SK-N-SH (cell line): Measurements from ENCODE around the gene MRPL1. TPM values are rescaled to one million over a fixed set of nuclear protein-coding genes. Genes with fewer than 3 reads are reported as not detected.

Experiments used
- CTCF ChIA-PET: fragments of 300-600, 350-600 bp; formaldehyde crosslinking; extraction: SDS; loops from one replicate; lab custom pipeline; 2021; lab: Yijun Ruan, JAX
- POLR2A ChIA-PET: fragments of 350-600 bp; sonication (Branson Sonifier 250); formaldehyde crosslinking; extraction: SDS; loops from one replicate; lab custom pipeline; 2020; ENCODE audit warnings: antibody characterized with exemption, inconsistent platforms; lab: Yijun Ruan, JAX
- DNase-seq: peaks from one replicate; pipeline ENCODE4 v3.0.0; 2012
- H2AFZ ChIP-seq: fragments of 200-600 bp; sonication (generic); 2 replicates; pipeline ENCODE4 v1.8.1; 2016; ENCODE audit warnings: antibody characterized with exemption, mild to moderate bottlenecking, low read depth
- H3F3A ChIP-seq: fragments of 200-600 bp; sonication (generic); replicated peaks from 2 replicates; pipeline ENCODE3; 2016; ENCODE audit warnings: antibody characterized with exemption, mild to moderate bottlenecking; ENCODE audit not compliant: insufficient read depth
- H3K27ac ChIP-seq, 2 experiments: fragments of 200-500 bp in 1 of 2; fragments of 200-600 bp in 1 of 2; sonication (Bioruptor generic) in 1 of 2; sonication (generic), shearing (Covaris generic) in 1 of 2; 2 replicates each; pipeline versions ENCODE4 v1.5.1 to v1.6.1; 2014 to 2016; ENCODE audit warnings: low read depth in 2 of 2, inconsistent platforms in 1 of 2, low read length in 1 of 2, mild to moderate bottlenecking in 1 of 2, mixed read lengths in 1 of 2
- H3K27me3 ChIP-seq: fragments of 200-600 bp; sonication (generic), shearing (Covaris generic); 2 replicates; pipeline ENCODE4 v1.6.1; 2016; ENCODE audit warnings: mixed run types; ENCODE audit not compliant: insufficient read depth
- H3K36me3 ChIP-seq, 2 experiments: fragments of 200-500 bp in 1 of 2; fragments of 200-600 bp in 1 of 2; sonication (Bioruptor generic) in 1 of 2; sonication (generic) in 1 of 2; replicated peaks in 1 of 2; 2 replicates each; pipeline versions ENCODE3 to v1.5.1; 2014 to 2016; ENCODE audit warnings: low read length in 1 of 2, mild to moderate bottlenecking in 1 of 2; ENCODE audit not compliant: insufficient read depth in 2 of 2, control insufficient read depth in 1 of 2
- H3K4me1 ChIP-seq, 2 experiments: fragments of 200-500 bp in 1 of 2; fragments of 200-600 bp in 1 of 2; sonication (Bioruptor generic) in 1 of 2; sonication (generic), shearing (Covaris generic) in 1 of 2; 2 replicates each; pipeline versions ENCODE4 v1.5.1 to v1.6.1; 2014 to 2016; ENCODE audit warnings: low read depth in 1 of 2, low read length in 1 of 2, mixed run types in 1 of 2; ENCODE audit not compliant: insufficient read depth in 2 of 2, control insufficient read depth in 1 of 2
- H3K4me2 ChIP-seq: fragments of 200-600 bp; sonication (generic), shearing (Covaris generic); 2 replicates; pipeline ENCODE4 v1.6.1; 2017; ENCODE audit warnings: mixed run types
- H3K4me3 ChIP-seq, 2 experiments: fragments of 200-500 bp in 1 of 2; fragments of 200-600 bp in 1 of 2; sonication (Bioruptor generic) in 1 of 2; sonication (generic), shearing (Covaris generic) in 1 of 2; 2 replicates each; pipeline versions ENCODE4 v1.5.1 to v1.8.1; 2014 to 2016; ENCODE audit warnings: low read depth in 2 of 2, inconsistent platforms in 1 of 2, low read length in 1 of 2, mild to moderate bottlenecking in 1 of 2, mixed read lengths in 1 of 2, moderate library complexity in 1 of 2
- H3K79me2 ChIP-seq: fragments of 200-600 bp; sonication (generic); 2 replicates; pipeline ENCODE4 v1.8.1; 2017; ENCODE audit warnings: mild to moderate bottlenecking; ENCODE audit not compliant: insufficient read depth
- H3K9ac ChIP-seq: fragments of 200-600 bp; sonication (generic); 2 replicates; pipeline ENCODE4 v1.6.1; 2017; ENCODE audit warnings: mixed run types
- H3K9me2 ChIP-seq: fragments of 200-600 bp; sonication (generic); 2 replicates; pipeline ENCODE4 v1.6.1; 2017; ENCODE audit warnings: mixed run types
- H3K9me3 ChIP-seq: fragments of 200-600 bp; sonication (generic); 2 replicates; pipeline ENCODE4 v1.6.1; 2017; ENCODE audit warnings: mixed run types, mild to moderate bottlenecking, moderate library complexity
- H4K20me1 ChIP-seq: fragments of 200-600 bp; sonication (generic); 2 replicates; pipeline ENCODE4 v1.6.1; 2017; ENCODE audit warnings: mild to moderate bottlenecking, mixed run types; ENCODE audit not compliant: insufficient read depth
- CHD2 ChIP-seq: fragments of 150-350 bp; IDR thresholded peaks from 2 replicates; pipeline ENCODE4 v1.6.1; 2018; ENCODE audit warnings: low read length; ENCODE audit not compliant: partially characterized antibody
- ELF1 ChIP-seq: IDR thresholded peaks from 2 replicates; pipeline ENCODE4 v1.4.0; 2012
- EP300 ChIP-seq, 2 experiments: IDR thresholded peaks; 2 replicates each; pipeline versions ENCODE4 v1.4.0 to v1.6.1; 2012; ENCODE audit warnings: borderline replicate concordance in 1 of 2, low read depth in 1 of 2, low read length in 1 of 2
- FOXJ3 ChIP-seq: sonication (generic); formaldehyde crosslinking; IDR thresholded peaks from 2 replicates; pipeline ENCODE4 v1.5.1; 2020; ENCODE audit warnings: mild to moderate bottlenecking, missing genetic modification reagents
- JUND ChIP-seq: IDR thresholded peaks from 2 replicates; pipeline ENCODE4 v1.4.0; 2012
- MXI1 ChIP-seq: IDR thresholded peaks from 2 replicates; pipeline ENCODE4 v1.6.1; 2012; ENCODE audit warnings: mild to moderate bottlenecking, low read depth, low read length, improper control_type of control experiment
- NFIC ChIP-seq: IDR thresholded peaks from 2 replicates; pipeline ENCODE4 v1.4.0; 2012; ENCODE audit warnings: borderline replicate concordance
- NRF1 ChIP-seq: IDR thresholded peaks from 2 replicates; pipeline ENCODE4 v1.6.1; 2012; ENCODE audit warnings: low read depth, mild to moderate bottlenecking, low read length
- POLR2AphosphoS5 ChIP-seq: IDR thresholded peaks from 2 replicates; pipeline ENCODE4 v1.6.1; 2012; ENCODE audit warnings: low read depth, low read length
- RFX5 ChIP-seq: IDR thresholded peaks from 2 replicates; pipeline ENCODE4 v1.6.1; 2012; ENCODE audit warnings: mild to moderate bottlenecking, improper control_type of control experiment, low read length
- RXRA ChIP-seq: IDR thresholded peaks from 2 replicates; pipeline ENCODE4 v1.4.0; 2012; ENCODE audit warnings: low read depth, mild to moderate bottlenecking, borderline replicate concordance
- TAF1 ChIP-seq: IDR thresholded peaks from 2 replicates; pipeline ENCODE4 v1.6.1; 2012; ENCODE audit warnings: low read depth, mild to moderate bottlenecking, low read length, moderate library complexity, borderline replicate concordance
- YY1 ChIP-seq: IDR thresholded peaks from 2 replicates; pipeline ENCODE4 v1.4.0; 2012; ENCODE audit warnings: low read depth, mild to moderate bottlenecking
- WGBS: methylation state at CpG from one replicate; pipeline ENCODE4 v1.1.6; 2017; ENCODE audit warnings: low lambda C conversion rate; 5-methylcytosine and 5-hydroxymethylcytosine counted together
- polyA plus RNA-seq, 3 experiments: library from polyadenylated mRNA; depleted of rRNA; stranded (reverse); fragments of >200 nt; gene quantifications; 2 replicates each; pipeline ENCODE4 v1.2.3, GENCODE V29; 2012
- TF ChIP-seq, protein P1 (sequence below): IDR thresholded peaks from 2 replicates; pipeline ENCODE4; 2012
- TF ChIP-seq, protein P2 (sequence below): fragments of 200-600 bp; sonication (generic); IDR thresholded peaks from 2 replicates; pipeline ENCODE4 v1.6.1; 2017; ENCODE audit warnings: antibody characterized with exemption, mild to moderate bottlenecking, moderate library complexity
- TF ChIP-seq, protein P3 (sequence below): IDR thresholded peaks from 2 replicates; pipeline ENCODE4 v1.6.1; 2012; ENCODE audit warnings: mild to moderate bottlenecking, low read depth, low read length, moderate library complexity
- TF ChIP-seq, protein P4 (sequence below): fragments of 150-350 bp; IDR thresholded peaks from 2 replicates; pipeline ENCODE4 v1.6.1; 2016; ENCODE audit warnings: mild to moderate bottlenecking, low read depth, low read length
- TF ChIP-seq, protein P5 (sequence below): IDR thresholded peaks from 2 replicates; pipeline ENCODE4 v1.4.0; 2012; ENCODE audit warnings: low read depth, borderline replicate concordance

The MRPL1 gene
- polyA plus RNA-seq, 1 of the 3 experiments (the other 2 are of a cell fraction) = 11.0 TPM

- Histone ChIP-seq H3K27ac (no peak overlapping the region), H3K4me3 (no peak overlapping the region), H2AFZ (no peak overlapping the region), H3K9me2 (no peaks in the 10 kb centered on the region), H3K4me2 (no peak overlapping the region), H3K9ac (no peak overlapping the region), H3K9me3 (no peaks in the 10 kb centered on the region; the same call in 1 of the 2 replicates), H3K36me3 (peaks cover 9 to 26% of the 10 kb centered on the region in 2 experiments), H3K4me1 (peaks cover 0 to 27% of the 10 kb centered on the region in 2 experiments; a peak in 3 of 4 replicates), H3K27me3 (no peaks in the 10 kb centered on the region), H3K79me2 (no peaks in the 10 kb centered on the region), H4K20me1 (no peaks in the 10 kb centered on the region), H3F3A (peaks cover 24% of the 10 kb centered on the region)
- no peak for TF ChIP-seq CHD2
- TF ChIP-seq ELF1 = no peak
- TF ChIP-seq POLR2AphosphoS5 = no peak
- no peak for TF ChIP-seq NFIC
- TF ChIP-seq RXRA = no peak
- no peak for TF ChIP-seq RFX5
- TF ChIP-seq, protein P1, sequence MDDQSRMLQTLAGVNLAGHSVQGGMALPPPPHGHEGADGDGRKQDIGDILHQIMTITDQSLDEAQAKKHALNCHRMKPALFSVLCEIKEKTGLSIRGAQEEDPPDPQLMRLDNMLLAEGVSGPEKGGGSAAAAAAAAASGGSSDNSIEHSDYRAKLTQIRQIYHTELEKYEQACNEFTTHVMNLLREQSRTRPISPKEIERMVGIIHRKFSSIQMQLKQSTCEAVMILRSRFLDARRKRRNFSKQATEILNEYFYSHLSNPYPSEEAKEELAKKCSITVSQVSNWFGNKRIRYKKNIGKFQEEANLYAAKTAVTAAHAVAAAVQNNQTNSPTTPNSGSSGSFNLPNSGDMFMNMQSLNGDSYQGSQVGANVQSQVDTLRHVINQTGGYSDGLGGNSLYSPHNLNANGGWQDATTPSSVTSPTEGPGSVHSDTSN = no peak
- TF ChIP-seq, protein P2, sequence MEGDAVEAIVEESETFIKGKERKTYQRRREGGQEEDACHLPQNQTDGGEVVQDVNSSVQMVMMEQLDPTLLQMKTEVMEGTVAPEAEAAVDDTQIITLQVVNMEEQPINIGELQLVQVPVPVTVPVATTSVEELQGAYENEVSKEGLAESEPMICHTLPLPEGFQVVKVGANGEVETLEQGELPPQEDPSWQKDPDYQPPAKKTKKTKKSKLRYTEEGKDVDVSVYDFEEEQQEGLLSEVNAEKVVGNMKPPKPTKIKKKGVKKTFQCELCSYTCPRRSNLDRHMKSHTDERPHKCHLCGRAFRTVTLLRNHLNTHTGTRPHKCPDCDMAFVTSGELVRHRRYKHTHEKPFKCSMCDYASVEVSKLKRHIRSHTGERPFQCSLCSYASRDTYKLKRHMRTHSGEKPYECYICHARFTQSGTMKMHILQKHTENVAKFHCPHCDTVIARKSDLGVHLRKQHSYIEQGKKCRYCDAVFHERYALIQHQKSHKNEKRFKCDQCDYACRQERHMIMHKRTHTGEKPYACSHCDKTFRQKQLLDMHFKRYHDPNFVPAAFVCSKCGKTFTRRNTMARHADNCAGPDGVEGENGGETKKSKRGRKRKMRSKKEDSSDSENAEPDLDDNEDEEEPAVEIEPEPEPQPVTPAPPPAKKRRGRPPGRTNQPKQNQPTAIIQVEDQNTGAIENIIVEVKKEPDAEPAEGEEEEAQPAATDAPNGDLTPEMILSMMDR = no peak
- no peak for TF ChIP-seq MXI1
- ChIA-PET POLR2A (interaction anchor here (0.6 kb wide), 1 partner anchor 754 kb away, joined by 3 read pairs; no protein-coding TSS in a partner anchor), CTCF (interaction anchor here (1.5 kb wide), 1 partner anchor 12 kb away, joined by 4 read pairs; no protein-coding TSS in a partner anchor)
- 94% methylated on average over 5 of the region's 5 CpGs for WGBS
- DNase-seq = no peak
Measured at GRCh38 chr4:77917601-77918000, 55.0 kb downstream of the MRPL1 start.

DNA sequence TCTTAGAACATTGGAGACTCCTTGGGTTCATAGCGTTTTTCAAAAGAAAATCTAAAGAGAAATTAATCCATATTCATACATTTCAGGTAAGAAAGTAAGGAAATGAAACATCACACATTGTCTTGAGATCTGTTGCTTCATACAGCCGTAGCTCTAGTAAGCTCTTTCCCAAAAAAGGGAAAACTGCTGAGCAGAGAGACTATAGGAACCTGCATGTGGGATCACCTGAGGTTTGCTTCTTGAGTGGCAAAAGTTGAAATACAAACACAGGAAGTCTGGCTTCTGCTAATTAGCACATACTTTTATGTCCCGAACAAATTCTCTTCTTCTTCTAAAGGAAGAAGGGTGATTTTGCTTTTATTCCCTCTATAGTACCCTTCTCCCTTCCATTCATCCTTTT is 57.7 kb downstream of the MRPL1 start:
- ChIA-PET CTCF (no interaction called here), POLR2A (no interaction called here)
- 96% methylated on average over 3 of the region's 3 CpGs for WGBS
- Histone ChIP-seq H3K4me1 (peaks cover 0 to 32% of the 10 kb centered on the region in 2 experiments; a peak in 3 of 4 replicates), H3K9ac (peak overlapping the region; percentile 72; the same call in 1 of the 2 replicates), H3K4me3 (no peak overlapping the region), H3K79me2 (no peaks in the 10 kb centered on the region), H3K9me3 (peaks cover 1% of the 10 kb centered on the region; the same call in 1 of the 2 replicates), H3K9me2 (no peaks in the 10 kb centered on the region), H3K27ac (peak overlapping the region in 1 of 2 experiments; percentile 93; a peak in 2 of 4 replicates), H3F3A (peaks cover 33% of the 10 kb centered on the region), H3K4me2 (no peak overlapping the region), H3K27me3 (no peaks in the 10 kb centered on the region), H2AFZ (no peak overlapping the region; the same call in 1 of the 2 replicates), H3K36me3 (peaks cover 2 to 31% of the 10 kb centered on the region in 2 experiments), H4K20me1 (no peaks in the 10 kb centered on the region)
- DNase-seq = no peak
- TF ChIP-seq FOXJ3 (CRISPR knock-in tag) (no peak), JUND (no peak), NFIC (no peak), POLR2AphosphoS5 (no peak), TAF1 (no peak), NRF1 (no peak), EP300 (IDR thresholded peaks at IDR 0.05; ENCODE audit: borderline replicate concordance in 1 of 2, low read depth in 1 of 2, low read length in 1 of 2) (no peak), CHD2 (no peak), YY1 (no peak), ELF1 (no peak)
- TF ChIP-seq, protein P3, sequence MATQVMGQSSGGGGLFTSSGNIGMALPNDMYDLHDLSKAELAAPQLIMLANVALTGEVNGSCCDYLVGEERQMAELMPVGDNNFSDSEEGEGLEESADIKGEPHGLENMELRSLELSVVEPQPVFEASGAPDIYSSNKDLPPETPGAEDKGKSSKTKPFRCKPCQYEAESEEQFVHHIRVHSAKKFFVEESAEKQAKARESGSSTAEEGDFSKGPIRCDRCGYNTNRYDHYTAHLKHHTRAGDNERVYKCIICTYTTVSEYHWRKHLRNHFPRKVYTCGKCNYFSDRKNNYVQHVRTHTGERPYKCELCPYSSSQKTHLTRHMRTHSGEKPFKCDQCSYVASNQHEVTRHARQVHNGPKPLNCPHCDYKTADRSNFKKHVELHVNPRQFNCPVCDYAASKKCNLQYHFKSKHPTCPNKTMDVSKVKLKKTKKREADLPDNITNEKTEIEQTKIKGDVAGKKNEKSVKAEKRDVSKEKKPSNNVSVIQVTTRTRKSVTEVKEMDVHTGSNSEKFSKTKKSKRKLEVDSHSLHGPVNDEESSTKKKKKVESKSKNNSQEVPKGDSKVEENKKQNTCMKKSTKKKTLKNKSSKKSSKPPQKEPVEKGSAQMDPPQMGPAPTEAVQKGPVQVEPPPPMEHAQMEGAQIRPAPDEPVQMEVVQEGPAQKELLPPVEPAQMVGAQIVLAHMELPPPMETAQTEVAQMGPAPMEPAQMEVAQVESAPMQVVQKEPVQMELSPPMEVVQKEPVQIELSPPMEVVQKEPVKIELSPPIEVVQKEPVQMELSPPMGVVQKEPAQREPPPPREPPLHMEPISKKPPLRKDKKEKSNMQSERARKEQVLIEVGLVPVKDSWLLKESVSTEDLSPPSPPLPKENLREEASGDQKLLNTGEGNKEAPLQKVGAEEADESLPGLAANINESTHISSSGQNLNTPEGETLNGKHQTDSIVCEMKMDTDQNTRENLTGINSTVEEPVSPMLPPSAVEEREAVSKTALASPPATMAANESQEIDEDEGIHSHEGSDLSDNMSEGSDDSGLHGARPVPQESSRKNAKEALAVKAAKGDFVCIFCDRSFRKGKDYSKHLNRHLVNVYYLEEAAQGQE = no peak
- TF ChIP-seq, protein P4, sequence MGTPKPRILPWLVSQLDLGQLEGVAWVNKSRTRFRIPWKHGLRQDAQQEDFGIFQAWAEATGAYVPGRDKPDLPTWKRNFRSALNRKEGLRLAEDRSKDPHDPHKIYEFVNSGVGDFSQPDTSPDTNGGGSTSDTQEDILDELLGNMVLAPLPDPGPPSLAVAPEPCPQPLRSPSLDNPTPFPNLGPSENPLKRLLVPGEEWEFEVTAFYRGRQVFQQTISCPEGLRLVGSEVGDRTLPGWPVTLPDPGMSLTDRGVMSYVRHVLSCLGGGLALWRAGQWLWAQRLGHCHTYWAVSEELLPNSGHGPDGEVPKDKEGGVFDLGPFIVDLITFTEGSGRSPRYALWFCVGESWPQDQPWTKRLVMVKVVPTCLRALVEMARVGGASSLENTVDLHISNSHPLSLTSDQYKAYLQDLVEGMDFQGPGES = no peak
- TF ChIP-seq, protein P5, sequence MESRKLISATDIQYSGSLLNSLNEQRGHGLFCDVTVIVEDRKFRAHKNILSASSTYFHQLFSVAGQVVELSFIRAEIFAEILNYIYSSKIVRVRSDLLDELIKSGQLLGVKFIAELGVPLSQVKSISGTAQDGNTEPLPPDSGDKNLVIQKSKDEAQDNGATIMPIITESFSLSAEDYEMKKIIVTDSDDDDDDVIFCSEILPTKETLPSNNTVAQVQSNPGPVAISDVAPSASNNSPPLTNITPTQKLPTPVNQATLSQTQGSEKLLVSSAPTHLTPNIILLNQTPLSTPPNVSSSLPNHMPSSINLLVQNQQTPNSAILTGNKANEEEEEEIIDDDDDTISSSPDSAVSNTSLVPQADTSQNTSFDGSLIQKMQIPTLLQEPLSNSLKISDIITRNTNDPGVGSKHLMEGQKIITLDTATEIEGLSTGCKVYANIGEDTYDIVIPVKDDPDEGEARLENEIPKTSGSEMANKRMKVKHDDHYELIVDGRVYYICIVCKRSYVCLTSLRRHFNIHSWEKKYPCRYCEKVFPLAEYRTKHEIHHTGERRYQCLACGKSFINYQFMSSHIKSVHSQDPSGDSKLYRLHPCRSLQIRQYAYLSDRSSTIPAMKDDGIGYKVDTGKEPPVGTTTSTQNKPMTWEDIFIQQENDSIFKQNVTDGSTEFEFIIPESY = no peak
